Natural killer cell (primary cell): ENCODE results near the gene GALNT8. TPM values are rescaled to one million over a fixed set of nuclear protein-coding genes. Genes with fewer than 3 reads are reported as not detected.

ENCODE experiments used
- ATAC-seq, 3 donors: fragments of 150-1000 bp in 2 of 3; fragments of 200-7000 bp in 1 of 3; cut with Tn5 transposase; 1 replicate in 1 of 3; 2 replicates in 2 of 3; pipeline ENCODE4 v1.10.0; 2021; ENCODE audit warnings: mild to moderate bottlenecking in 2 of 3, moderate library complexity in 2 of 3
- DNase-seq, 2 donors: peaks; one replicate each; pipeline versions ENCODE4 v3.0.0 to v3.0.0-alpha.2; 2013 to 2021; ENCODE audit warnings: mixed read lengths in 1 of 2
- H3K27ac ChIP-seq: one replicate; pipeline ENCODE4 v1.5.1; 2013; ENCODE audit warnings: mild to moderate bottlenecking, low read length
- H3K27me3 ChIP-seq: one replicate; pipeline ENCODE4 v1.6.1; 2013; ENCODE audit warnings: low read length; ENCODE audit not compliant: control insufficient read depth, insufficient read depth
- H3K36me3 ChIP-seq: one replicate; pipeline ENCODE4 v1.6.1; 2013; ENCODE audit warnings: low read length; ENCODE audit not compliant: control insufficient read depth, insufficient read depth
- H3K4me1 ChIP-seq: one replicate; pipeline ENCODE4 v1.6.1; 2013; ENCODE audit warnings: low read length; ENCODE audit not compliant: control insufficient read depth, insufficient read depth
- H3K4me3 ChIP-seq: one replicate; pipeline ENCODE4 v1.5.1; 2013; ENCODE audit warnings: low read length
- H3K9me3 ChIP-seq: one replicate; pipeline ENCODE4 v1.6.1; 2013; ENCODE audit warnings: low read length; ENCODE audit not compliant: control insufficient read depth, insufficient read depth
- H3K27ac Mint-ChIP-seq, 2 donors: one replicate each; pipeline ENCODE4 v1.8.0; 2022; ENCODE audit warnings: mild to moderate bottlenecking in 2 of 2, mixed read lengths in 2 of 2, moderate library complexity in 1 of 2
- H3K27me3 Mint-ChIP-seq, 2 donors: one replicate each; pipeline ENCODE4 v1.8.0; 2022; ENCODE audit warnings: low read depth in 2 of 2, mixed read lengths in 2 of 2
- H3K36me3 Mint-ChIP-seq: one replicate; pipeline ENCODE4 v1.8.0; 2022; ENCODE audit warnings: mixed read lengths
- H3K4me1 Mint-ChIP-seq, 2 donors: one replicate each; pipeline ENCODE4 v1.8.0; 2022; ENCODE audit warnings: mixed read lengths in 2 of 2
- H3K4me3 Mint-ChIP-seq: one replicate; pipeline ENCODE4 v1.8.0; 2022; ENCODE audit warnings: mild to moderate bottlenecking, moderate library complexity, mixed read lengths
- H3K9me3 Mint-ChIP-seq, 2 donors: one replicate each; pipeline ENCODE4 v1.8.0; 2022; ENCODE audit warnings: mixed read lengths in 2 of 2
- WGBS: methylation state at CpG from one replicate; pipeline ENCODE4 v1.1.7; 2013; ENCODE audit warnings: missing lambda C conversion rate; ENCODE audit not compliant: insufficient coverage; 5-methylcytosine and 5-hydroxymethylcytosine counted together
- intact Hi-C: fragments of 100-400 bp; cut with micrococcal nuclease; formaldehyde crosslinking; loops from one replicate; pipeline ENCODE4 v1.14.2; 2022
- total RNA-seq, 4 donors: library from RNA; stranded (reverse); fragments of 120-200 nt in 1 of 4; gene quantifications; one replicate each; pipeline versions ENCODE4 v1.2.3 to v1.2.4, GENCODE V29; 2013 to 2022
- TF ChIP-seq, protein P1 (sequence below): fragments of 200-600 bp; IDR thresholded peaks from one replicate; pipeline ENCODE4 v1.8.0; 2022; ENCODE audit warnings: antibody characterized with exemption

GALNT8 gene
- total RNA-seq, 3 donors from 2014 or later (not counting 1 experiment from before 2014, with no cell fraction given) = 0.19 to 0.73 (median 0.41) TPM

DNA sequence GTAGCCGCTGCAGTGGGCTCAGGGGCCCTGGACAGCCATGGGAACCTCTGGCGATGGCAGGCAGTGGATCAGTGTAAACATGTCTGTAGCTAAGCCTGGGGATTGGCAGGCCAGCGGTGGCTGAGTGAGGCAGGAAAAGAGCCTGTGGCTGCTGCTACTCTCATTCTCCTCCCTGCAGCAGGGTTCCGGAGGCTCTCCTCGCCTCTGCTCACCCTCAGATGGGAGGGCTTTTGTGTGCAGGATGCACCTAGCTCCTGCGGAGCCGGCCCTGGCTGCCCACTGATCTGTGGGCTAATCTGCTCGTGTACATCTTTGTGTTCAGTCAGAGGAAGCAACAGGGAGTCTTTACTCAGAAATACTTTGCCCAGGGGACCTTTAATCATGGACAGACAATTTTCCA is 59.5 kb downstream of the GALNT8 start:
- Mint-ChIP-seq H3K9me3 (peaks cover 0 to 3% of the 10 kb centered on the region in 2 donors), H3K27me3 (peaks cover 20 to 32% of the 10 kb centered on the region in 2 donors), H3K4me3 (no peak overlapping the region), H3K4me1 (no peaks in the 10 kb centered on the region), H3K27ac (no peak overlapping the region), H3K36me3 (no peaks in the 10 kb centered on the region)
- H3K36me3 ChIP-seq = no peaks in the 10 kb centered on the region
- WGBS = 83% methylated on average over 8 of the region's 8 CpGs
- H3K4me1 ChIP-seq = no peaks in the 10 kb centered on the region
- ATAC-seq = peak in 1 of 3 donors; percentile 21
- no peak overlapping the region for H3K4me3 ChIP-seq
- H3K27ac ChIP-seq = no peak overlapping the region
- H3K27me3 ChIP-seq = no peaks in the 10 kb centered on the region
- TF ChIP-seq, protein P1, sequence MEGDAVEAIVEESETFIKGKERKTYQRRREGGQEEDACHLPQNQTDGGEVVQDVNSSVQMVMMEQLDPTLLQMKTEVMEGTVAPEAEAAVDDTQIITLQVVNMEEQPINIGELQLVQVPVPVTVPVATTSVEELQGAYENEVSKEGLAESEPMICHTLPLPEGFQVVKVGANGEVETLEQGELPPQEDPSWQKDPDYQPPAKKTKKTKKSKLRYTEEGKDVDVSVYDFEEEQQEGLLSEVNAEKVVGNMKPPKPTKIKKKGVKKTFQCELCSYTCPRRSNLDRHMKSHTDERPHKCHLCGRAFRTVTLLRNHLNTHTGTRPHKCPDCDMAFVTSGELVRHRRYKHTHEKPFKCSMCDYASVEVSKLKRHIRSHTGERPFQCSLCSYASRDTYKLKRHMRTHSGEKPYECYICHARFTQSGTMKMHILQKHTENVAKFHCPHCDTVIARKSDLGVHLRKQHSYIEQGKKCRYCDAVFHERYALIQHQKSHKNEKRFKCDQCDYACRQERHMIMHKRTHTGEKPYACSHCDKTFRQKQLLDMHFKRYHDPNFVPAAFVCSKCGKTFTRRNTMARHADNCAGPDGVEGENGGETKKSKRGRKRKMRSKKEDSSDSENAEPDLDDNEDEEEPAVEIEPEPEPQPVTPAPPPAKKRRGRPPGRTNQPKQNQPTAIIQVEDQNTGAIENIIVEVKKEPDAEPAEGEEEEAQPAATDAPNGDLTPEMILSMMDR = no peak
- intact Hi-C loops = no loop called here
- peaks cover 2% of the 10 kb centered on the region for H3K9me3 ChIP-seq
- no peak for DNase-seq

GRCh38 chr12:4780641-4781611 is 60.7 kb downstream of the GALNT8 start:
- ATAC-seq = no peak
- H3K27me3 ChIP-seq = no peaks in the 10 kb centered on the region
- peaks cover 0 to 3% of the 10 kb centered on the region in 2 donors for H3K9me3 Mint-ChIP-seq
- H3K4me1 Mint-ChIP-seq = no peaks in the 10 kb centered on the region
- no peak overlapping the region for H3K27ac ChIP-seq
- no peak overlapping the region for H3K4me3 Mint-ChIP-seq
- TF ChIP-seq, protein P1 = no peak
- intact Hi-C loops = no loop called here
- no peak overlapping the region for H3K27ac Mint-ChIP-seq
- H3K4me1 ChIP-seq = no peaks in the 10 kb centered on the region
- no peak overlapping the region for H3K4me3 ChIP-seq
- no peak for DNase-seq
- no peaks in the 10 kb centered on the region for H3K36me3 ChIP-seq
- H3K36me3 Mint-ChIP-seq = no peaks in the 10 kb centered on the region
- WGBS = 83% methylated on average over 8 of the region's 9 CpGs
- peaks cover 2% of the 10 kb centered on the region for H3K9me3 ChIP-seq
- peaks cover 22 to 40% of the 10 kb centered on the region in 2 donors for H3K27me3 Mint-ChIP-seq

DNA sequence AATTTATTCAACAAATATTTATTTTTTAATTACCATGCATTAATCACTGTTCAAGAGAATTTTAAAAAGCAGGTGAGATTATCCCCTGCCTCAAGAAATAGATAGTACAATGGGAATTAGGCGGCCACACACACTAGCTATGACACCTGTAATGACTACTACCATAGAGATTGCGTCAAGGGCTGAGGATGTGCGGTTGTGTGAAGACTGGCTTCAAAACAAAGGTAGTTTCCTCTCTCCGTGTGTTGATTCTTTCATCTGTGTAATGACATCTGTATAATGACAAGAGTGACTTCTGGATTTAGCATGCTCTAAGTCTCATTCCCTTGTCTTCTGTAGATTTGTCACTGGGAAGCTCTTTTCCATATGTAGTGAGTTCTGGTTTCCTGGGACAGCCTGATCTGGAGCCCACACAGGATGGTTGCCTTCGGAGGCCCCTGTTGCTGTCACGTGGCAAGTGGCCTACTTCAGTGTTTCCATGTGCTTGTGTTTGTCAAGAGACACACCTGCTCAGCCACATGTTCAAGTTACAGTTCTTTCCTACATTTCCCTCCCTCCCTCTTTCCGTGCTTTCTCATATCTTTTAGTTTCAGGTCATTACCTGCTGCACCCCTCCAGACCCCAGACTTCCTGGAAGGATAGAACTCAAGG is 64.3 kb downstream of the GALNT8 start:
- H3K4me3 Mint-ChIP-seq = no peak overlapping the region
- peaks cover 0 to 3% of the 10 kb centered on the region in 2 donors for H3K9me3 Mint-ChIP-seq
- Histone ChIP-seq H3K9me3 (peaks cover 2% of the 10 kb centered on the region), H3K4me3 (no peak overlapping the region), H3K36me3 (no peaks in the 10 kb centered on the region), H3K27me3 (no peaks in the 10 kb centered on the region), H3K27ac (no peak overlapping the region), H3K4me1 (no peaks in the 10 kb centered on the region)
- DNase-seq (no peak), ATAC-seq (no peak)
- H3K27ac Mint-ChIP-seq = no peak overlapping the region
- no peaks in the 10 kb centered on the region for H3K4me1 Mint-ChIP-seq
- intact Hi-C loops = no loop called here
- H3K27me3 Mint-ChIP-seq = peaks cover 17 to 38% of the 10 kb centered on the region in 2 donors
- WGBS = 88% methylated on average over 7 of the region's 7 CpGs
- TF ChIP-seq, protein P1 = no peak
- no peaks in the 10 kb centered on the region for H3K36me3 Mint-ChIP-seq
